ENCODE measurements around the gene TIAM1.

Gene TIAM1

DNA sequence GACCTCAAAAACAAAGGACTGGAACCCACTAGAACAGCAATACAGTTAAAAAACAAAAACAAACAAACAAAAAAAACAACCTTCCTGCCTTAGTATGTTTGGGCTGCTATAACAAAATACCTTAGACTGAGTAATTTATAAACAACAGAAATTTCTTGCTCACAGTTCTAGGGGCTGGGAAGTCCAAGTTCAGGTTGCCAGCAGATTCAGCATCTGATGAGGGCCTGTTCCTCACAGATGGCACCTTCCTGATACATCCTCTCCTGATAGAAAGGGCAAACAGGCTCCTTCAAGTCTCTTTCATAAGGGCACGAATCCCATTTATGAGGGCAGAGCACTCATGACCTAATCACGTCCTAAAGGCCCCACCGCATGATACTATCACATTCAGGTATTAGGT, 55.9 kb downstream of the TIAM1 start:
- TF ChIP-seq, protein P1, sequence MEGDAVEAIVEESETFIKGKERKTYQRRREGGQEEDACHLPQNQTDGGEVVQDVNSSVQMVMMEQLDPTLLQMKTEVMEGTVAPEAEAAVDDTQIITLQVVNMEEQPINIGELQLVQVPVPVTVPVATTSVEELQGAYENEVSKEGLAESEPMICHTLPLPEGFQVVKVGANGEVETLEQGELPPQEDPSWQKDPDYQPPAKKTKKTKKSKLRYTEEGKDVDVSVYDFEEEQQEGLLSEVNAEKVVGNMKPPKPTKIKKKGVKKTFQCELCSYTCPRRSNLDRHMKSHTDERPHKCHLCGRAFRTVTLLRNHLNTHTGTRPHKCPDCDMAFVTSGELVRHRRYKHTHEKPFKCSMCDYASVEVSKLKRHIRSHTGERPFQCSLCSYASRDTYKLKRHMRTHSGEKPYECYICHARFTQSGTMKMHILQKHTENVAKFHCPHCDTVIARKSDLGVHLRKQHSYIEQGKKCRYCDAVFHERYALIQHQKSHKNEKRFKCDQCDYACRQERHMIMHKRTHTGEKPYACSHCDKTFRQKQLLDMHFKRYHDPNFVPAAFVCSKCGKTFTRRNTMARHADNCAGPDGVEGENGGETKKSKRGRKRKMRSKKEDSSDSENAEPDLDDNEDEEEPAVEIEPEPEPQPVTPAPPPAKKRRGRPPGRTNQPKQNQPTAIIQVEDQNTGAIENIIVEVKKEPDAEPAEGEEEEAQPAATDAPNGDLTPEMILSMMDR (IDR thresholded peaks at IDR 0.05; ENCODE audit: borderline replicate concordance, insufficient read depth, low read depth, low read length): no peak

DNA sequence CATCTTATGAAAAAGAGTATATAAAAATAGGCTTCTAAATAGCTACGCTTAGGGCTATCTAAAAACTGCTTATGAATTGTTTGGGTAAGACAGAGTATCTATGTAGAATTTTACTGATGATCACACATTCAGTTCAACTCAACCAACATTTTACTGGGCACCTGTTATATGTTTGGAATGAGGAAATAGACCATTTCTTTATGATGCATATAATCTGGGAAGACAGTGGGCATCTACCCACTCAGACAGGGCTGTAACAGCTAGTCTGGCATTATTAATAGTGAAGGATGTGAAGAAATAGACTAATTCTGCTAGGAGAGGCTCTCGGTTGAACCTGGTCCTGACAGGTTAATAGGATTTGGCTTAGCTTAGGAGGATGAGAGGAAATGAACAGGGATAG, 56.9 kb downstream of the TIAM1 start:
- TF ChIP-seq, protein P1 (IDR thresholded peaks at IDR 0.05; ENCODE audit: borderline replicate concordance, insufficient read depth, low read depth, low read length): no peak
- H3K4me3 ChIP-seq (ENCODE audit: low read depth, low read length): no peak overlapping the region

More for the DNA sequence above, 55.9 kb downstream of the TIAM1 start:
- no peak overlapping the region for H3K4me3 ChIP-seq (ENCODE audit: low read depth, low read length)

DNA sequence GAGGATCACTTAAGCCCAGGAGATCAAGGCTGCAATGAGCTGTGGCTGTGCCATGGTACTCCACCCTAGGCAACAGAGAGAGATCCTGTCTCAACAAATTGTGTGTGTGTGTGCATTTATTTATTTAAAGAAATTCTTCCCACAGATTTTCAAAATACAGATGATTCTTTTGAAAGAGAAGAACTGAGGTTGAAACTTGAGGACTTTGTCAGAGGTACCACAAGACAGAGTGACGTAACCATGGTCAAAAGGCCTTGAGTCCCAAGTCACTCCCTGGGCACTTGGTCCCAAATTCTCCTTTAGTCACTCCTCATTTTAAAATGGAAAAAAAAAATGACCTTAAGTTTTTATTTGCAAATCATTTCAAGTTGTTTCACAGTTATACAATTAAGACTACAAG, 57.4 kb downstream of the TIAM1 start:
- H3K4me3 ChIP-seq (ENCODE audit: low read depth, low read length): no peak overlapping the region
- TF ChIP-seq, protein P1 (IDR thresholded peaks at IDR 0.05; ENCODE audit: borderline replicate concordance, insufficient read depth, low read depth, low read length): no peak

DNA sequence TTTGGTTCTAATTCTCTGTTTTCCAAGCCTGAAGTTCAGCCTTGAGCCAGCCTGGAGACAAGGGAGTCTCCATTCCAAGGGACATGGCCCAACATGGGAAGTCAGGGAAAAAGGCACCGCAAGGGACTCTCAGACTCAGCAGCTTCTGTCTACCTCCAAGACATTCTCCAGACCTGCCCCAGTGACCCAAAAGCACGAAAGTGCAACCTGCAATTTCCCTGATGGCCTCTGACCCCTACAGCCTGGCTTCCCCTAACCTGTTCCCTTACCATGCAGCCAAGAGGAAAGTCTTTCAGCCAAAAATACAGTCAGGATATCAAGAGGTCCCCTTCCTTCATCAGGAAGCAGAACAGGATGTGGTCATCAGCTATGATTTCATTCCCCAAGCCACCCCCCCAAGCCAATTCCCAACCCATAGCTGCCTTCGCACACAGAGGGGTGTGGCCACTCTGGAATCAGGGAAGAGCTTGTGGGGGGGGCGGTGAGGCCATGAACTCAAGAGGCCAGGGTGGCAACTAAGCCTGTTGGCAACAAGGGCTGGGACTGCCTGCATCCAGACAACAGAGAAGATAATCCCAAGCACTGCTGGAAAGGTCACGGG, 59.2 kb downstream of the TIAM1 start:
- H3K4me3 ChIP-seq (ENCODE audit: low read depth, low read length): no peak overlapping the region
- TF ChIP-seq, protein P1 (IDR thresholded peaks at IDR 0.05; ENCODE audit: borderline replicate concordance, insufficient read depth, low read depth, low read length): no peak

DNA sequence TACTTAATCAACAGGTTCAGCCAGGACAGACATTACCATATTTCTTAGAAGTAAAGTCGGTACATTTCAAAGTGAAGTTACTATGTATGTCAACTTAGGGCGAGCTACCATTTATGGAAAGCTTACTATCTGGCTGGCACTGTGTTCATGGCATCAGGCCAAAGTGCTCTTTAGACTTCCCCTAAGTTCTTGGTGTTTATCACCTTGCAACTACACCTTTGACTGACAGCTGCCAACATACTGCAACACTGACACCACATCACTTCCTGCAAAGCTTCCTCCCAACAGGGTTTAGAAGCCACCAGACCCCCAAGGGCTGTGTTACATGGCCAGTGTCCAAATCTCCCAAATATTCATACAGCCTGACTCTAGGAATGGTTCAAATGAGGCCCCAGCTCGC, 61.0 kb downstream of the TIAM1 start:
- TF ChIP-seq, protein P1 (IDR thresholded peaks at IDR 0.05; ENCODE audit: borderline replicate concordance, insufficient read depth, low read depth, low read length): no peak
- no peak overlapping the region for H3K4me3 ChIP-seq (ENCODE audit: low read depth, low read length)

DNA sequence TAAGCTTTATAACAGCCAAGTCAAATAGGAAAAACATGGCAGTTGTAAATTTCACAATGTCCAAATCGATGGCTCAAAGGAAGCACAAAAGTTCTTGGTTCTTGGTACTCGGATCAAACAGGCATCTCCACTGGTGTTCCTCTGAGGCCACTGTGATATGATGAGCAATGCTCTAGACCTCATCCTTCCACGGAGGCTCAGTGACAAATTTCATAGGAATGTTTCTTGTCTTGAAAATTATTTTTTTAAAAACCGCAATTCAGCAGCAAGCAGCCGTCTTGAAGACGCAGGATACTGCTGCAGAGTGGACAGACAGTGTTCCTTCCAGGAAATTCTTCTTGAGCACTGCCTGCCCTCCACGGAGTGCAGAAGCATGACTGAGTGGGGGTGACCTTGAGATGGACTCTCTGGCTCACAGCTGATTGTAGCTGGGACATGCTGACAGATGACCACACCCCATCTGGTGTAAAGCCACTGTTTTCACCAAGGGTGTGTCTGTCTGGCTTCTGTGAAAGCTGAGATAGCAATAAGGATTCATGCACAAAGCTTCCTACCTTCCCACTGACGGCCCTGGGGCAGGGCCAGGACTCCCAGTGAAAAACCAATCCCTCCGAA, 61.9 kb downstream of the TIAM1 start:
- TF ChIP-seq, protein P1 (IDR thresholded peaks at IDR 0.05; ENCODE audit: borderline replicate concordance, insufficient read depth, low read depth, low read length): no peak

DNA sequence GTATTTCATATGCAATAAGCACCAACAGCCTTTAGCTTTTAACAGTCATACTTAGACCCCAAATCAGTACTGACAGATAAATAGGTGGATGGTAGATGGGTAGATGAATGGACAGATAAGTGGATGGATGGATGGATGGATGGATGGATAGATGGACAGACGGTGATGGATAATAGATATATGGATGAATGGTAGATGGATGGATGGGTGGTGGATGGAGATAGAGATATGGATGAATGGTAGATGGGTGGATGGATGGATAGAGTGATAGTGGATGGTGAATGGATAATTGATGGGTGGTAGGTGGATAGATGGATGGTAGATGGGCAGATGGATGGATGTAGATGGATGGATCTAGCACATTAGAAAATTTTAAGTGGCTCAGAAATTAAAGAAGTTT, 62.5 kb downstream of the TIAM1 start:
- H3K4me3 ChIP-seq (ENCODE audit: low read depth, low read length): no peak overlapping the region
- TF ChIP-seq, protein P1 (IDR thresholded peaks at IDR 0.05; ENCODE audit: borderline replicate concordance, insufficient read depth, low read depth, low read length): no peak

More for the DNA sequence above, 61.9 kb downstream of the TIAM1 start:
- H3K4me3 ChIP-seq (ENCODE audit: low read depth, low read length): no peak overlapping the region
